IMR-90 (cell line): ENCODE results near the gene CFAP73.

ENCODE experiments used
- BHLHE40 ChIP-seq: fragments of 150-350 bp; IDR thresholded peaks from 2 replicates; pipeline ENCODE4 v1.6.1; 2016; ENCODE audit warnings: mild to moderate bottlenecking, low read depth, low read length
- CEBPB ChIP-seq: IDR thresholded peaks from 2 replicates; pipeline ENCODE4 v1.6.1; 2012; ENCODE audit warnings: low read depth, low read length, improper control_type of control experiment
- MXI1 ChIP-seq: IDR thresholded peaks from 2 replicates; pipeline ENCODE4 v1.6.1; 2012; ENCODE audit warnings: low read depth, mild to moderate bottlenecking, low read length, moderate library complexity, borderline replicate concordance
- NFE2L2 ChIP-seq: fragments of 150-350 bp; IDR thresholded peaks from 2 replicates; pipeline ENCODE4 v1.6.1; 2016; ENCODE audit warnings: low read depth, mild to moderate bottlenecking, low read length
- POLR2A ChIP-seq: IDR thresholded peaks from 2 replicates; pipeline ENCODE4 v1.6.1; 2012; ENCODE audit warnings: mild to moderate bottlenecking, low read depth, low read length
- USF2 ChIP-seq: fragments of 150-350 bp; IDR thresholded peaks from 2 replicates; pipeline ENCODE4 v1.6.1; 2017; ENCODE audit warnings: mild to moderate bottlenecking, antibody characterized with exemption, low read length, low read depth
- TF ChIP-seq, protein P1 (sequence below): conservative IDR thresholded peaks from 2 replicates; pipeline ENCODE4 v1.5.1; 2012; ENCODE audit warnings: mild to moderate bottlenecking, low read depth, low read length, improper control_type of control experiment

DNA sequence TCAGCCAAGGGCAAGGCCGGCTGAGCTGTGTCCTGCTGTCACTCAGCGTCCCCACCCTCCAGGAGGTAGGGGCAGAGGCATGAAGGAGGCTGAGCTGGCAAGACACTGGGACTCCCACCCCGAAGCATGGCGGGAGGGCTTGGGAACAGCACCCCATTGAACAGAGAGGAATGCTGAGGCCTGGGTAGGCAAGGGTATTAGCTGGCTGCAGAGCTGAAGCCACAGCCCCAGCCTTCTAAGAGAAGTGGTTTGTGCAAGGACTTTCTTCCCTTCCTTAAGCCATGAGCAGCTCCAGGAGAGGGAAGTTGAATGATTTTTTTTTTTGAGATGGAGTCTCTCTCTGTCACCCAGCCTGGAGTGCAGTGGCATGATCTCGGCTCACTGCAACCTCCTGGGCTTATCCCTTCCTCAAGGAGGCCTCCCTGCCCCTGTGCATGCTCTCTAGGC, 6.6 kb upstream of the CFAP73 start:
- TF ChIP-seq, protein P1, sequence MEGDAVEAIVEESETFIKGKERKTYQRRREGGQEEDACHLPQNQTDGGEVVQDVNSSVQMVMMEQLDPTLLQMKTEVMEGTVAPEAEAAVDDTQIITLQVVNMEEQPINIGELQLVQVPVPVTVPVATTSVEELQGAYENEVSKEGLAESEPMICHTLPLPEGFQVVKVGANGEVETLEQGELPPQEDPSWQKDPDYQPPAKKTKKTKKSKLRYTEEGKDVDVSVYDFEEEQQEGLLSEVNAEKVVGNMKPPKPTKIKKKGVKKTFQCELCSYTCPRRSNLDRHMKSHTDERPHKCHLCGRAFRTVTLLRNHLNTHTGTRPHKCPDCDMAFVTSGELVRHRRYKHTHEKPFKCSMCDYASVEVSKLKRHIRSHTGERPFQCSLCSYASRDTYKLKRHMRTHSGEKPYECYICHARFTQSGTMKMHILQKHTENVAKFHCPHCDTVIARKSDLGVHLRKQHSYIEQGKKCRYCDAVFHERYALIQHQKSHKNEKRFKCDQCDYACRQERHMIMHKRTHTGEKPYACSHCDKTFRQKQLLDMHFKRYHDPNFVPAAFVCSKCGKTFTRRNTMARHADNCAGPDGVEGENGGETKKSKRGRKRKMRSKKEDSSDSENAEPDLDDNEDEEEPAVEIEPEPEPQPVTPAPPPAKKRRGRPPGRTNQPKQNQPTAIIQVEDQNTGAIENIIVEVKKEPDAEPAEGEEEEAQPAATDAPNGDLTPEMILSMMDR, result no peak
- TF ChIP-seq USF2 (no peak), POLR2A (no peak), BHLHE40 (no peak), MXI1 (no peak), CEBPB (no peak), NFE2L2 (no peak)
